Measurements from ENCODE around the gene TARS2. TPM values are rescaled to one million over a fixed set of nuclear protein-coding genes. Genes with fewer than 3 reads are reported as not detected.

The TARS2 gene
- 16.9 and 20.9 TPM in 2 replicates for total RNA-seq

GRCh38 chr1:150486966-150487762, at the start of gene TARS2:
TSS of gene TARS2 (plus strand) at chr1:150487419. CDS start at chr1:150487451, 32 bp downstream.

GRCh38 chr1:150507912-150508864, 21.0 kb downstream of the TARS2 start, which contains the start of gene ECM1:
TSS of gene ECM1 (plus strand) at chr1:150508109. CDS start at chr1:150508210, 101 bp downstream.

GRCh38 chr1:150515328-150516049, 28.3 kb downstream of the TARS2 start, which contains the start of gene FALEC:
TSS of gene FALEC (plus strand) at chr1:150515752.

GRCh38 chr1:150548632-150549495, 61.6 kb downstream of the TARS2 start, which contains the start of gene ADAMTSL4:
TSS of gene ADAMTSL4 (plus strand) at chr1:150549408. CDS start at chr1:150552289, 2,881 bp downstream.

Small RNAs within 50 kb of the gene (small RNA-seq; reads per million reads assigned to genes)
- not detected for gene MIR4257

Other genes with a start within 250 kb of the TARS2 start
- gene CA14, start 229.6 kb upstream of the TARS2 start, total RNA-seq, result under 0.01 TPM in 1 of 2 replicates, not detected in the other
- 107 and 130 TPM in 2 replicates for gene APH1A, start 218.4 kb upstream of the TARS2 start, total RNA-seq
- gene C1orf54, start 214.6 kb upstream of the TARS2 start, total RNA-seq, result 0.33 and 0.79 TPM in 2 replicates
- 5.1 and 5.9 TPM in 2 replicates for gene CIART, start 204.9 kb upstream of the TARS2 start, total RNA-seq
- 35.2 and 49.9 TPM in 2 replicates for gene MRPS21, start 193.6 kb upstream of the TARS2 start, total RNA-seq
- gene PRPF3, start 165.9 kb upstream of the TARS2 start, total RNA-seq, result 37.6 and 40.4 TPM in 2 replicates
- gene RPRD2, start 123.3 kb upstream of the TARS2 start, total RNA-seq, result 9.0 and 10.2 TPM in 2 replicates
- 18.4 and 27.9 TPM in 2 replicates for gene ECM1, start 20.7 kb downstream of the TARS2 start, total RNA-seq
- not detected in 2 replicates for gene FALEC, start 28.3 kb downstream of the TARS2 start, total RNA-seq
- gene ADAMTSL4, start 62.0 kb downstream of the TARS2 start, total RNA-seq, result 3.5 and 34.5 TPM in 2 replicates
- gene MCL1, start 92.2 kb downstream of the TARS2 start, total RNA-seq, result 226 and 247 TPM in 2 replicates
- 61.8 and 65.2 TPM in 2 replicates for gene ENSA, start 142.2 kb downstream of the TARS2 start, total RNA-seq
- 10.2 and 11.8 TPM in 2 replicates for gene GOLPH3L, start 209.7 kb downstream of the TARS2 start, total RNA-seq
- gene HORMAD1, start 233.5 kb downstream of the TARS2 start, total RNA-seq, result not detected in 2 replicates